ENCODE results near the gene RS1. TPM values are rescaled to one million over a fixed set of nuclear protein-coding genes. Genes with fewer than 3 reads are reported as not detected.

Gene RS1
- total RNA-seq, 4 donors from 2014 or later, result not detected

GRCh38 chrX:18652636-18653035 lies 19.3 kb downstream of the RS1 start:
- Histone ChIP-seq H3K36me3 (no peaks in the 10 kb centered on the region), H3K27ac (no peak overlapping the region), H3K4me1 (no peaks in the 10 kb centered on the region), H3K4me3 (no peak overlapping the region), H3K27me3 (no peaks in the 10 kb centered on the region), H3K9me3 (no peaks in the 10 kb centered on the region)
- TF ChIP-seq POLR2A (IDR thresholded peaks at IDR 0.05) (no peak), POLR2AphosphoS5 (IDR thresholded peaks at IDR 0.05) (no peak), EP300 (IDR thresholded peaks at IDR 0.05) (no peak), CTCF (IDR thresholded peaks at IDR 0.05) (no peak)
- DNase-seq (ENCODE audit: low spot score in 2 of 2), result no peak

GRCh38 chrX:18650662-18651061 lies 21.2 kb downstream of the RS1 start:
- Histone ChIP-seq H3K9me3 (no peaks in the 10 kb centered on the region), H3K27me3 (no peaks in the 10 kb centered on the region), H3K36me3 (no peaks in the 10 kb centered on the region), H3K27ac (no peak overlapping the region), H3K4me1 (no peaks in the 10 kb centered on the region), H3K4me3 (no peak overlapping the region)
- no peak for TF ChIP-seq EP300 (IDR thresholded peaks at IDR 0.05)
- no peak for TF ChIP-seq CTCF (IDR thresholded peaks at IDR 0.05)
- TF ChIP-seq POLR2AphosphoS5 (IDR thresholded peaks at IDR 0.05), result no peak
- TF ChIP-seq POLR2A (IDR thresholded peaks at IDR 0.05), result no peak
- WGBS, result 94% methylated on average over 5 of the region's 6 CpGs
- DNase-seq (ENCODE audit: low spot score in 2 of 2), result no peak

- no peak for DNase-seq (ENCODE audit: low spot score in 2 of 2)
- no peak overlapping the region for H3K27ac ChIP-seq
- no peak overlapping the region for H3K4me3 ChIP-seq
- no peaks in the 10 kb centered on the region for H3K9me3 ChIP-seq
- 24% methylated on average over 9 of the region's 9 CpGs for WGBS
- H3K36me3 ChIP-seq, result no peaks in the 10 kb centered on the region
- no peaks in the 10 kb centered on the region for H3K4me1 ChIP-seq
- no peaks in the 10 kb centered on the region for H3K27me3 ChIP-seq
- TF ChIP-seq POLR2AphosphoS5 (IDR thresholded peaks at IDR 0.05) (no peak), EP300 (IDR thresholded peaks at IDR 0.05) (no peak), POLR2A (IDR thresholded peaks at IDR 0.05) (no peak), CTCF (IDR thresholded peaks at IDR 0.05) (no peak)
These were observed 22.4 kb downstream of the RS1 start for GRCh38 chrX:18649498-18649951.

- H3K4me3 ChIP-seq, result no peak overlapping the region
- H3K27me3 ChIP-seq, result no peaks in the 10 kb centered on the region
- WGBS, result 79% methylated on average over 4 of the region's 4 CpGs
- no peak for TF ChIP-seq CTCF (IDR thresholded peaks at IDR 0.05)
- no peak for TF ChIP-seq POLR2AphosphoS5 (IDR thresholded peaks at IDR 0.05)
- TF ChIP-seq POLR2A (IDR thresholded peaks at IDR 0.05), result no peak
- TF ChIP-seq EP300 (IDR thresholded peaks at IDR 0.05), result no peak
- no peaks in the 10 kb centered on the region for H3K4me1 ChIP-seq
- H3K36me3 ChIP-seq, result no peaks in the 10 kb centered on the region
- no peak for DNase-seq (ENCODE audit: low spot score in 2 of 2)
- H3K9me3 ChIP-seq, result no peaks in the 10 kb centered on the region
- H3K27ac ChIP-seq, result no peak overlapping the region
These were observed 24.3 kb downstream of the RS1 start for GRCh38 chrX:18647621-18648020.

- no peak overlapping the region for H3K4me3 ChIP-seq
- DNase-seq (ENCODE audit: low spot score in 2 of 2), result no peak
- TF ChIP-seq POLR2A (IDR thresholded peaks at IDR 0.05), result no peak
- no peak for TF ChIP-seq EP300 (IDR thresholded peaks at IDR 0.05)
- TF ChIP-seq POLR2AphosphoS5 (IDR thresholded peaks at IDR 0.05), result no peak
- no peak for TF ChIP-seq CTCF (IDR thresholded peaks at IDR 0.05)
- 64% methylated on average over 3 of the region's 3 CpGs for WGBS
- H3K9me3 ChIP-seq, result no peaks in the 10 kb centered on the region
- H3K27ac ChIP-seq, result no peak overlapping the region
- no peaks in the 10 kb centered on the region for H3K36me3 ChIP-seq
- H3K4me1 ChIP-seq, result no peaks in the 10 kb centered on the region
- no peaks in the 10 kb centered on the region for H3K27me3 ChIP-seq
These were observed 28.1 kb downstream of the RS1 start for GRCh38 chrX:18643853-18644252.
